Colonic mucosa (tissue), 4 donors: ENCODE measurements around the gene MICAL3. TPM values are rescaled to one million over a fixed set of nuclear protein-coding genes. Genes with fewer than 3 reads are reported as not detected.

Experiments used
- DNase-seq: peaks from one replicate; pipeline ENCODE4 v3.0.0-alpha.2; 2020
- H3K27ac ChIP-seq: fragments of 200-600 bp; one replicate; pipeline ENCODE4 v1.8.0; 2021
- H3K27me3 ChIP-seq: fragments of 200-600 bp; one replicate; pipeline ENCODE4 v1.8.0; 2021
- H3K36me3 ChIP-seq: fragments of 200-600 bp; one replicate; pipeline ENCODE4 v1.8.0; 2021
- H3K4me1 ChIP-seq: fragments of 200-600 bp; one replicate; pipeline ENCODE4 v1.8.0; 2021; ENCODE audit warnings: mild to moderate bottlenecking
- H3K4me3 ChIP-seq: fragments of 200-600 bp; one replicate; pipeline ENCODE4 v1.8.0; 2021
- H3K9ac ChIP-seq, 2 donors: one replicate each; pipeline ENCODE4 v1.7.0; 2013; ENCODE audit warnings: control low read depth in 2 of 2, low read depth in 2 of 2, low read length in 2 of 2
- H3K9me3 ChIP-seq: fragments of 200-600 bp; one replicate; pipeline ENCODE4 v1.8.0; 2021
- intact Hi-C: fragments of 100-400 bp; cut with DNase I; formaldehyde crosslinking; loops from one replicate; pipeline ENCODE4 v1.14.1; 2022
- total RNA-seq, 2 donors: library from RNA; stranded (reverse); fragmentation: NEBNext Ultra II Directional in 1 of 2; extraction: Animal tissue kit (Norgen Biotek cat#: 25700) in 1 of 2; gene quantifications; one replicate each; pipeline ENCODE4 v1.2.1, GENCODE V29; 2021
- TF ChIP-seq, protein P1 (sequence below): fragments of 200-600 bp; IDR thresholded peaks from one replicate; pipeline ENCODE4 v1.8.0; 2022; ENCODE audit warnings: antibody characterized with exemption, mild to moderate bottlenecking
- donor health status: healthy.
- donor health status: DM: no; HTN: no; CAD: no.
- donor health status: DM: no; HTN: no; CAD: no.

The MICAL3 gene
- total RNA-seq, 2 donors from 2014 or later: 72.5 to 84.5 TPM

- no peak for DNase-seq
- Histone ChIP-seq H3K4me1 (no peaks in the 10 kb centered on the region), H3K27ac (no peak overlapping the region), H3K36me3 (no peaks in the 10 kb centered on the region), H3K27me3 (no peaks in the 10 kb centered on the region), H3K9ac (no peak overlapping the region), H3K4me3 (no peak overlapping the region), H3K9me3 (no peaks in the 10 kb centered on the region)
- TF ChIP-seq, protein P1, sequence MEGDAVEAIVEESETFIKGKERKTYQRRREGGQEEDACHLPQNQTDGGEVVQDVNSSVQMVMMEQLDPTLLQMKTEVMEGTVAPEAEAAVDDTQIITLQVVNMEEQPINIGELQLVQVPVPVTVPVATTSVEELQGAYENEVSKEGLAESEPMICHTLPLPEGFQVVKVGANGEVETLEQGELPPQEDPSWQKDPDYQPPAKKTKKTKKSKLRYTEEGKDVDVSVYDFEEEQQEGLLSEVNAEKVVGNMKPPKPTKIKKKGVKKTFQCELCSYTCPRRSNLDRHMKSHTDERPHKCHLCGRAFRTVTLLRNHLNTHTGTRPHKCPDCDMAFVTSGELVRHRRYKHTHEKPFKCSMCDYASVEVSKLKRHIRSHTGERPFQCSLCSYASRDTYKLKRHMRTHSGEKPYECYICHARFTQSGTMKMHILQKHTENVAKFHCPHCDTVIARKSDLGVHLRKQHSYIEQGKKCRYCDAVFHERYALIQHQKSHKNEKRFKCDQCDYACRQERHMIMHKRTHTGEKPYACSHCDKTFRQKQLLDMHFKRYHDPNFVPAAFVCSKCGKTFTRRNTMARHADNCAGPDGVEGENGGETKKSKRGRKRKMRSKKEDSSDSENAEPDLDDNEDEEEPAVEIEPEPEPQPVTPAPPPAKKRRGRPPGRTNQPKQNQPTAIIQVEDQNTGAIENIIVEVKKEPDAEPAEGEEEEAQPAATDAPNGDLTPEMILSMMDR: no peak
- intact Hi-C loops: no loop called here
Measured at GRCh38 chr22:17916226-17916889, 108.0 kb downstream of the MICAL3 start.

DNA sequence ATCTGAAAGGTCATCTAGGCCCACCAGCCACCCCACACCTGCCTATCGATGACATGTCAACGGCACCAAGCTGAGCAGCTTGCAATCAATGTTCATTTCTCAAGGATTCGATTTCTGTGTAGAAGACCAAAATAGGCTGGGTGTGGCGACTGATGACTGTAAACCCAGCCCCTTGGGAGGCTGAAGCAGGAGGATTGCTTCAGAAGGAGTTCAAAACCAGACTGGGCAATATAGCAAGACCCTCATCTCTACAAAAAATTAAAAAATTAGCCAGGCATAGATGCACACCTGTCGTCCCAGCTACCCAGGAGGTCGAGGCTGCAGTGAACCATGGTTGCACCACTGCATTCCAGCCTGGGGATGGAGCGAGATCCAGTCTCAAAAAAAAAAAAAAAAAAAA is 108.7 kb downstream of the MICAL3 start:
- Histone ChIP-seq H3K9me3 (no peaks in the 10 kb centered on the region), H3K36me3 (no peaks in the 10 kb centered on the region), H3K27me3 (no peaks in the 10 kb centered on the region), H3K27ac (no peak overlapping the region), H3K4me3 (no peak overlapping the region), H3K9ac (no peak overlapping the region), H3K4me1 (no peaks in the 10 kb centered on the region)
- intact Hi-C loops: no loop called here
- TF ChIP-seq, protein P1: no peak
- DNase-seq: no peak

GRCh38 chr22:17915188-17915587 is 109.2 kb downstream of the MICAL3 start:
- Histone ChIP-seq H3K4me1 (no peaks in the 10 kb centered on the region), H3K27me3 (no peaks in the 10 kb centered on the region), H3K4me3 (no peak overlapping the region), H3K9me3 (no peaks in the 10 kb centered on the region), H3K9ac (no peak overlapping the region), H3K27ac (no peak overlapping the region), H3K36me3 (no peaks in the 10 kb centered on the region)
- DNase-seq: no peak
- TF ChIP-seq, protein P1: no peak
- intact Hi-C loops: no loop called here

GRCh38 chr22:17914474-17914873 is 109.9 kb downstream of the MICAL3 start:
- no peaks in the 10 kb centered on the region for H3K27me3 ChIP-seq
- TF ChIP-seq, protein P1: no peak
- no peak overlapping the region for H3K9ac ChIP-seq
- no peak overlapping the region for H3K27ac ChIP-seq
- no peaks in the 10 kb centered on the region for H3K36me3 ChIP-seq
- DNase-seq: no peak
- no peaks in the 10 kb centered on the region for H3K9me3 ChIP-seq
- no peaks in the 10 kb centered on the region for H3K4me1 ChIP-seq
- intact Hi-C loops: no loop called here
- H3K4me3 ChIP-seq: no peak overlapping the region

GRCh38 chr22:17913801-17914347 is 110.5 kb downstream of the MICAL3 start:
- Histone ChIP-seq H3K27me3 (no peaks in the 10 kb centered on the region), H3K27ac (no peak overlapping the region), H3K9me3 (no peaks in the 10 kb centered on the region), H3K4me3 (no peak overlapping the region), H3K9ac (no peak overlapping the region), H3K4me1 (no peaks in the 10 kb centered on the region), H3K36me3 (no peaks in the 10 kb centered on the region)
- TF ChIP-seq, protein P1: no peak
- DNase-seq: no peak
- intact Hi-C loops: no loop called here
